ENCODE results near the gene CSRP3.

- TF ChIP-seq CTCF (IDR thresholded peaks at IDR 0.05): no peak
- TF ChIP-seq POLR2A (IDR thresholded peaks at IDR 0.05): no peak
Measured at GRCh38 chr11:19244621-19245020, 42.8 kb upstream of the CSRP3 start.

Data from adrenal gland (tissue), 5 donors.